COLO668 (cell line): ENCODE results near the gene EPC1.
"Not testable (repeated sequence)": the region's sequence is repeated elsewhere in the genome, so short reads cannot be mapped to it uniquely, and the experiment has no call there.

Experiments used
- DNase-seq: peaks from one replicate; lab custom pipeline; 2025; ENCODE audit not compliant: unreplicated experiment; lab: John Stamatoyannopoulos, UW

EPC1 gene

DNA sequence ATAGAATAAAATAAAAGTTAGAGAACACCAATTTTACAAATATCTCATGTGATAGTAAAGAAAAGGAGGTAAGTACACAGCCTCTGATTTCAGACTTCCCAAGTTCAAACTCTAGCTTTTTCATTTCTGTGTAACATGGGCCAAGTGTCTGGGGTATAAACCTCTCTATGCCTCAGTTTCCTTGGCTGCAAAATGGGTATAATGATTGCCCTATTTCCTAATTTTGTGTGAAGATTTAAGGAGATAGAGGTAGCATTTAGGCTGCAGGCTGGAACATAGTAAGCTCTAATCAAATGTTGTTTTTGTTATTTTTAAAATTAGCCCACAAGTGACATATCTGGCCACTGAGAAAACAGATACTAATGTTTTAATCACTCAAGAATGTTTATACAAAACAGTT lies 26.1 kb upstream of the EPC1 start:
- DNase-seq = no peak

DNA sequence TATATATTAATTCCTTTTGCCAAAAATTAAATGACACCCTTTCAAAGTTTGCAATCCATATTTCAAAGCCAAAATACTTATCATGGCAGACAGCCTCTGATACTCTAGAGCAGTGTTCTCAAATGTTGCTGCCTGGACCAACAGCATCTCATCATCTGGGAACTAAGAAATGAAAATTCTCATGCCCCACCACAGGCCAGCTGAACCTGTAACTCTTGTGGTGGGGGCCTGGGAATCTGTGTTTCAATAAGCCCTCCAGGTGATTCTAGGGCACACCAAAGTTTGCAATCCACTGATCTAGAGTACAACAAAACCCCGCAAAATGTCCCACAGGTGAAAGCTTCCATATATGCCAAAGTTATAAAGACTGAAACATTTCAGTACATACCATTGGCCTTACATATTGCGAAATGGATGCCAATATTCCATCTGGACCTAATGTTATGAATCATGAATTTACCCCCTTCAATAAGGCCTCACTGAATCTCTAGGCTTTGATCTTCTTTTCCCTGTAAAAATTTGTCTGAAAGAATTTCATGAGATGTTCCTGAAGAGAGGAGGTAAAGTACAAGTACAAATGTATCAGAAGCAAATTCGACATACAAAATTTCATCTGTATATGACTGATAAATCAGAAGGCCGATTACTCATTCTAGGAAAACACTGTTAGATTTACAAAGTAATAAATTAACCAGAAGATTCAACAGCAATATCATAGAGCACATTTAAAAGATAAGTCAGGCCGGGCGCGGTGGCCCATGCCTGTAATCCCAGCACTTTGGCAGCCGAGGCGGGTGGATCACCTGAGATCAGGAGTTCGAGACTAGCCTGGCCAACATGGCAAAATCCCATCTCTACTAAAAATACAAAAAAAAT lies 25.3 kb upstream of the EPC1 start:
- no peak for DNase-seq

DNA sequence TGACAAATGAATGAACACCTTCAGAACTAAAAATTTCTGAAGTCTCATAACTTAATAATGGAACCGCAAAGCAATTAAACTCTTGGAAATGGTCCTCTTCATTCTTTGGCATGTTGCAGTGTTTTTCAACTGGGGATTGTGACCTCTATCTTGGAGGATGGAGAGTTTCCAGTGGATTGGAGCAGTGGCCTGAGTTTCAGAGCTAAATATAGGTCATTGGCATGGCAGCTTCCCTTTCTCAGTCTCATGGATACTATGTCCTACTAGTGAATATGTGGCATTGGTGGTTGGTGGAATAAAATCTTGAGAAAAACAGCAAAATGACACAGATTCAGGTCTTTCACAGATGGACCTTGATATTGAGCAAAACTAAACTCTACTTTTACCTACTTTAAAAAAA lies 24.1 kb upstream of the EPC1 start:
- no peak for DNase-seq

DNA sequence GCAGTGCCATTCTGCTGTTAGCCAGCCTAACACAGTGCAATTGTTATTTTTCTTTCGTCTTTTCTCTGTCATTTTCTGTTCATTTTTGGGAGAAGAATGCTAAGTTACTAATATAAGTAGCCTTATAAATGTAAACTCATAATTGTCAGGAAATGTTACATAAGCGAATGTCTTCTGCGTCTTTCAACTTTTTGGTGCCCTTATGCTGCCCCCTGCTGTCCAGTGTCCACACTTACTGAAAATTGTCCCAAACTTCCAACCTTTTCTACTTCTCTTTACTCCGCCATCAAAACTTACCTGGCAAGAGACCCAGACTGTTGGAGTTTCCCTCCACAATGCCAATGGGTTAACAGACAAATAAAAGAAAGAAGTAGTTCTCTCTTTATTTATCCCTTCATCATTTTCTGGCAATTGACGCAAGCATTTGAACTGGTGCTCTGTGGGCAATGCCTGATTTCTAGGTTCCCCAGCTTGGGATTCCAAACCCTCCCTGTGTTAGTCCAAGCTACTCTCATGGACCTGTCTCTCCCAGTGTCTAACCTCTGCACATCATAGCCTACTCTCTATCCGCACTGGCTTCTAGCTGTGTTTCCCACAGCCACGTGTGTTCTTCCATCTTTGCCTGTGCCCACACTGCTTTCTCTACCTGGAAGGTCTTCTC lies 21.0 kb upstream of the EPC1 start:
- DNase-seq = peak; percentile 31

DNA sequence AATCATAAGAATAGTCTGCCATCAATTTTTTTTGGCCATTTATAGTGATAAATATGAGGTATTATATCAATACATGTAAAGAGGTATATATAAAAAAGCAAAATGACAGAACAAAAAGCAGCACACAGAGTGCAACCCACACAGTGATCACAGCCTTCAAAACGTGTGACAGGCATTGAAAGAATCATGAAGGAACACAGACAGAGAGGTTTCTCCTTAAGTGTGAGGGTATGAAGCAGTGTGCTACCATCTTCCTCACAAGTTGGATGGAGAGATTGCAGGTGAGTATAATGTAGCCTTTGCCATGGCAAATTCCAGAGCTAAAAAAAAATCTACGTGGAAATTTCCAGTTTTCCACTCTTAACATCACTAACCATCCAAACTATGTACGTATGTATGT lies 19.6 kb upstream of the EPC1 start:
- DNase-seq = no peak

DNA sequence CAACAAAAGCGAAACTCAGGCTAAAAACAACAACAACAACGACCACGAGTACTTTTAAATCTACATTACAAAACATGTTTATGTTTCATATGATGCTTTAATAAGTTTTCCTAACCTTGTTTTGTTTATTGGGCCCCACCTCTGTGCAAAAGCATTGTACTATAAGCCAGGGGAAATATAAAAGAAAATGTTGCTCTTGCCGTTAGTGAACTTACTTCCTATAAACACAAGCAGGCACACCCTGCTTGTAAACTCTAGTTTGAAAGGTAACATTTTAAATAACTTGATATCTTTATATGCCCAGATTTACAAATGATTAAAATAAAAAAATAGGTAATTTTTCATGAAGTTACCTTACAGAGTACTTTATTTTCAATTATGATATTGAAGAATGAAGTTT lies 19.2 kb upstream of the EPC1 start:
- no peak for DNase-seq

DNA sequence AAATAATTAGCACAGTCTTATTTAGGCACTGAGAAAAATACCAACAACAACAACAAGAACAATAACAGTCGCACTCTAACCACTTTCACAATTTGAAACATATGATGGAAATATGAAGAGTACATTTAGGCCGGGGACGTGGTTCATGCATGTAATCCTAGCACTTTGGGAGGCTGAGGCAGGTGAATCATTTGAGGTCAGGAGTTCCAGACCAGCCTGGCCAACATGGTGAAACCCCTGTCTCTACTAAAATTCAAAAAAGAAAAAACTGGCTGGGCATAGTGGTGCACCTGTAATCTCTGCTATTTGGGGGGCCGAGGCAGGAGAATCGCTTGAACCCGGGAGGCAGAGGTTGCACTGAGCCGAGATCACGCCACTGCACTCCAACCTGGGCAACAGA lies 18.4 kb upstream of the EPC1 start:
- DNase-seq = not testable (repeated sequence)

DNA sequence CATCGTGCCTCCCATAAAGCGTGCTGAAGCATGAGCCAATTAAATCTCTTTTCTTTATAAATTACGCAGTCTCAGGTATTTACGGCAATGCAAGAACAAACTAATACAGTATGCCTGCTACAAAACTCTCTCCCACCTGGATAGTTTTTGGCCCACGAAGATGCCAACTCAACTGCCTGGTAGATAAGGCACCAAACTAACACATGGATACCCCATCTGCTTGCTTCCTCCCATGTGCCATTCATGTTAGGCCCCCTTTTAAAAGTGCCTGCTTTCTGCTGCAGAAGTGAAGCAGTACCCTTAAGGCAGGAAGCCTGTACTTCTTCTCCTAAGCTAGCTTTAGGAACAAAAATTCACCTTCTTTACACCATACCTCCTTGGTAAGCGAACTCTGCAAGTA lies 15.6 kb upstream of the EPC1 start:
- no peak for DNase-seq

DNA sequence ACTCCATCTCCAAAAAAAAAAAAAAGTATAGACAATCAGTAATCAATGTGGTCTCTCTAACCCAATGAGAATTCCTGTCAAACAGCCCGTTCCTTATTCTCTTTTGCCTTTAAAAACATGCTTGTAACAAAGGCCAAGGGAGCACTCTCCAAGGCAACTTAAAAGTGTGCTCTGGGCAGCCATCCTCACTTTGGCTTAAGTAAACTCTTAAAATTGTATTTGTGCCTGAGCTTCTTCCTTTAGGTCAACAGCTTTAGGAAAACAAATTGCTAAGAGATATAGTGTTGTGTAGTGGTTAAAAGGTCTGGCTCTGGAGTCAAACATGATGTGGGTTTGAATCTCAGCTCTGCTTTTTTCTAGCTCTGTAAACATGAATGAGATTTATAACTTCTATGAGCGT lies 13.9 kb upstream of the EPC1 start:
- DNase-seq = no peak

DNA sequence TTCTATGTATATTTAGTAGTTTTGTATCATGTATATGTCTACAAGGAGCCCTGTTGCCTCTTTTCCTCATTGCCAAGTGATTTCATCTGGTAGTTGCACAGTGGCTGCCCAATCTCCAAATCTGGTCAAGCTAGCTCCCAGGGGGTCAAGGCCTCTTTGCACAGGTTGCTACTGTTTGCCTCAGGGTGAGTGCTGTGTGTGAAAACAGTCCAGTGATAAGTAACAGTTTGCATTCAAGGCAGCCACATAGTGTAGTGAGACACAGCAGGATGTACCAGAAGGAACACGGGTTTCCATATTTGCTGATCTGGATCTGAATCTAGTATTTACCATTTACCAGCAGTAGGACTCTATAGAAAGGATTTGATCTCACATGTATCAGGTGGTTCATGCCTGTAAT lies 13.3 kb upstream of the EPC1 start:
- no peak for DNase-seq

DNA sequence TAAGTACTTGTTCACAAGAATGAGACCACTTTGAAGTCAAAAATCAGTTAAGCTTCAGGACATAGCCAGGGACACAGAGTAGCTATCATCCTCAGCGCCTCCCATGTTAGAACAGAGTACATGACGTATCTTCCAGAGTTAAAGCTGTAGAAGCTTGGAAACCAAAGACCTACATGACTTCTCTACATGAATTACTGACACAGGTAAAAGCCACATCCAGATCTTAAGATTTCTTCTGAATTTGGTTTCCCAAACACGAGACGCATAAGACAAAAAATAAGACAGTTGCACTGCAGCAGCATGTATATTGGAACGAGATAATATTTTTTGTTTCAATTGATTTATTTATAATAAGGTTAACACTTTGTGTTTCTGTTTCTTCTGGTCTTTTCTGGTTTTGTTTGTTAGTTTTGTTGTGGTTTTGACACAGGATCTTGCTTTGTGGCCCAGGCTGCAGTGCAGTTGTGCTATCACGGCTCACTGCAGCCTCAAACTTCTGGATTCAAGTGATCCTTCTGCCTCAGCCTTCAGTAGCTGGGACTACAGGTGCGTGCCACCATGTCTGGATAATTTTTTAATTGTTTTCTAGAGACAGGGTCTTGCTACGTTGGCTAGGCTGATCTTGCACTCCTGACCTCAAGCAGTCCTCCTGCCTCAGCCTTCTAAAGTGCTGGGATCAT lies 10.2 kb upstream of the EPC1 start:
- DNase-seq = no peak

DNA sequence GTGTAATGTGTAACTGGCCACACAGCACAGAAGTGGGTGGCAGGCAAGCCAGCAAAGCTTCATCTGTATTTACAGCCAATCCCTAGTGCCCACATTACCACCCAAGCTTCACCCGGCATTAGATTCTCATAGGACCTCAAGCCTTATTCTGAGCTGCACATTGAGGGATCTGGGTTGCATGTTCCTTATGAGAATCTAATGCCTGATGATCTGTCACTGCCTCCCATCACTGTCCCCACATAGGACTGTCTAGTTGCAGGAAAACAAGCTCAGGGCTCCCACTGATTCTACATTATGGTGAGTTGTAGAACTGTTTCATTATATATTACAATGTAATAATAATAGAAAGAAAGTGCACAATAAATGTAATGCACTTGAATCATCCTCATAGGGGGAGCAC lies 7.7 kb upstream of the EPC1 start:
- not testable (repeated sequence) for DNase-seq

DNA sequence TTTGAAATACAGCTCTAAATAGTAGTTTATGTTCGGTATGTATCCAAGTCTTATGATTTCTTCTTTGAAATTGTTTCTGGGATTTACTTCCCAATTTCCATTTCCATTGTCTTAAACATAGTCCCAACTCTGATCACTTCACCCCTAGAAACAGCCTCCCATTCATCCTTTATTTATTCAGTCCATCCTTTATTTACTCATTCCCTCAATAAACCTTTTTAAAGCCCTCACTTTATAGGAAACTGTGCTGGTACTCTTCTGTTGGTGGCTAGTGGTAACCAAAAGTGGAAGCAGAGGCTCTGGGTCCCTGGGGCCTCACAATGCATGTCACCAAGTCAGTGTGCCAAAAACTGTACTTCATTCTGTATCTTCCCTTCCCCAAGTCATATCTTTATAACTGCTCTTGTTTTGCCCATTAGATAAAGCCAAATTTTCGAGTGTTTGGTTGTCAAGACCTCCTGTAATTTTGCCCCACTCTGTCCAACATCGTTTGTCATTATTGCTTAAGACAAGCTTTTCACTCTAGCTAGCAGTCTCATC lies 3.9 kb upstream of the EPC1 start:
- DNase-seq = no peak

DNA sequence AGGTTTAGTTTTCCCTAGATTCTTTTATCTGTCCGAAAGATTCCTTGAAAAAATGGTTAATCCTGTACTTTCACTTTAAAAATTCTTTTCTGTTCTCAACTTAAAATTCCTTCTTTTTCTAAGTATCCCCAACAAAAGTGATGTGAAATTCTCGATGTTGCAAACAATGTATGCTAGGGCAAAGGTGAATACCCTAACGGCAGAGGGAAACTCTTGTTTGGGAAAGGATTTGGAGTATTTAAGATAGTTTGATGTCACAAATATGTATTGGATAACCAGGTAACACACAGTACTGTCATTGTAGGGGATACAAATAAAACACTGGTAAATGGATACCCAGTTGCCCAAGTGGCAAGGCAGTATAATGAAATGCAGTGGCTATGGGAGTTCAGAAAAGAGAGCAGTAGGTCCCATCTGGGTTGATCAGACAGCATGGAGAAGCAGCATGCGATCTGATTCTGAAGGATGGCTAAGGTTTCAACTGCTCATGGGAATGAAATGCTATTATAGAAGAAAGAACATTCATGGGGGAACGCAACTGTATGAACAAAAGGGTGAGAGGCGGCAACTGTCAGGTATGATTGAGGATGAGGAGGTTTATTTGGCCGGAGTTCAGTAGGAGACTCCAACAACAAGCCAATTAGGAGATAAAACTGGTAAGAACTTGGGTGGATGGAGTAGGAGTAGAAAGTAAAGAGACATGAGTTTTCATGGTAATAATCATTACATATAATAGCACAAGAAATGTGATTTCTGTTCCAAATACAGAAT lies 3.2 kb upstream of the EPC1 start:
- no peak for DNase-seq

DNA sequence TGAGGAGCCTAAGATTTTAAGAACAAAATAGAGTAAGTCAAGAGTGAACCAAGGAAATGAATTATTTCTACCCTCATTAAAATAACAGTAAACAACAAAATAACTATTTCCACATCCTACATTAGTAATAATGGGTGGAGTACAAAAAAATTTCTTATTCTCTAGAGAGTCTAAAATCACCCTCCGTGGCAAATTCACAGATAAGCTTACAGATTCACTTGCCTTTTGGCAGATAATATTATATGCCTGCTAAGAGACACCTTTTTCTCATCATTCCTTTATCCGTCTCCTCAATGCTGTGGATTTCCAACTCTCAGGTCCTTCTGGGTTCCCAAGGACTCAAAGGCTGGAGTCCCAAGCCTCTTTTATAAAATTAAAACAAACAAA lies 2.2 kb upstream of the EPC1 start:
- no peak for DNase-seq

DNA sequence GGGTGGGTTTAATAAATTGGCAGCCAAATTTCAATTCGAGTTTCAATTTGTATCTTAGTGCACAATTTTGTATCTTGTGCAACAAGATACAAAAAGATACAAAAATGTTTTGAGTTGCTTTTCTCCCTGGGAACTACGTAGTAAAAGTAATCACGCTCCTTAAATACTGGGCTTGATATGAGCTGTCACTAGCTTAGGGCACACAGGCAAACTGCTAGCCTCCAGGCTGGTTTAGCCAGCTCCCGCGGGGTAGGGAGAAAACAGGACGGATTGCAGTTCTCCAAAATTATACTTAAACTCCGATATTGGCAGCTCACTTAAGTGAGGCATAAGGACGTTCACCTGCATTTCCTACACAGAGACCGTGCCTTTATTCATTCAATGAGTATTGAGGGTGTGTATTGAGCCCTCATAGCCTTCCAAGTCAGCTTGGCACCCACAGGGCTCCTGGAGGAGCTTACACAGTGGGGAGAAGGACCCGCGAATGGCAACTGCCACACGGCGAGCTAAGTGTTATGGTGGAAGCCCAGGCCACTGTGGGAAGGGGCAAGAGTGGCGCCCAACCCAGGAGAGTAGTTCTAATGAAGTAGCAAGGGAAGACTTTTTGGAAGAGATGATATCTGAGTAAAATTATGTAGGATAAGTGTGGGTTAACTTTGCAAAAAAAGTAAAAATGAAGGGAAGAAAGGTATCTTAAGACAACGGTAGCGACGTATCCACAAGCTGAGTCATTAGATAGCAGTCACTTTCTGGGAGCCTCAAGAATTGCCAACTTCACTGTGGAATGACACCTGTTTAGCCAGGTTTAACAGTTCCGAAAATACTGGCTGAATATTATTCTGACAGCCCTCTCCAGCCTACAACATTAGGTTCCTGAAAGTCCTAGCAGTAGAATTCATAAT lies 1.6 kb upstream of the EPC1 start:
- no peak for DNase-seq

DNA sequence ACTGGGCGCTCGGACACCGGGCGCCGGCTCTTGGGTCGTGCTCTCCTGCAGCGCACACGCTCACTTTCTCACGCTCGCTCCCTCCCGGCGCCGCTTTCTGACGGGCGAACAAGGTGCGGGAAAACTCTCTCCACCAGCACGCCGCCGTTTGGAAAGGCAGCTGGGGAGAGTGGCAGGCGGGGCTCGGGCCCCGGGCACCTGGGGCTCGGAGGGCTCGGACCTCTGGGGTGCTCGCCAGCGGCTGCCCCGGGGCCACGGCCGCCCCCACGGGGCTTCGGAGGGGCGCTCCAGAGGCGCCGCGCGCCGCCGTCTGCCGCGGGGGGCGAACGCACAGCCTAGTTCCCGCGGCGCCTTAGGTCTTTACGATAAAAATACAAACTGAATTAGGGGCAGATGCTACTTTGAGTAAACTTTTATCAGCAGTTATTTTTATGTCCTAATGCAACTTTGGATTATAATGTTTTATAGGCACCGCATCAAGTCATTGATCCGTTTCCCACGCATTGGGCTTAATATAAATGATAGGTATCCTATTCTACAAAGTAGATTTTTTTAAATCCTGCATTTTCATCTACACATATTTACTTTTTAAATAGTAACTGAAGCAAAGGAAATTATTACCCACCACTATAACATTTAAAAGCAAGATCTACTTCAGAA lies 535 bp upstream of the EPC1 start:
- DNase-seq = no peak

DNA sequence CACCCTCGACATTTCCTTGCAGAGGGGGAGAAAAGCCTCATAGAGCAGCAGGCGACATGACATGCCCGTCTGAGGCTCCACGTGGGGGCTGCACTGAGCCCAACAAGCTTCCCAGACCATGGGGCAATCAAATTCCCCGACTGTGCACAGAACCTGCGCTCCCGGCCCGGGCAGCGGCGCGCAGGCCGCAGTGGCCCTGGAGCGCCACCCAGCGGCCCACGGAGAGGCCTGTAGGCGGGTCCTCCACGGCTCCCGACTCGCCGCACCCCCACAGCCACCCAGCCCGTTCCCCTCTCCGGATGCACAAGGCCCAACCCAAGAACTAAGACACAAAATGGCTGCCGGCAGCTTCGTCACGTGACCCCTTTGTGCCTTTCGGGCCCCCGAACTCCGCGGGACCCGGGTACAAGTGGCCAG lies 816 bp downstream of the EPC1 start:
- DNase-seq = peak; percentile 90

DNA sequence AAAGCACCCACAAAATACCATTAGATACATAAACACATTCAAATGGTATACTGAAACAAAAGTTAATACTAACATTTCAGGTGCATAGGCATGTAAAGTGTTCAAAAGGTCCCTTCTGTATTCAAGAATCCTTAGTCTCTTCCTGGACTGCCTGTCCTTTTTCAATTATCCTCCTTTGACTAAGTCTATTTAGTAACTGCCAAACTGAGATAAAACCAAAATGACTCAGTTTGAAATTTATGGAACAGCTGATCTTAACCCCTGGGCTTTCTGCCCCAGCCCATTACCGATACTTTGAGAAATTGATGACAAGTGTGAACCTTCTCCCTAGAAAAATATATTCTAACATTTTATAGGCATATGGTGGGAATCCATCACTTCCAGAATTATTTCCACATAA lies 5.4 kb downstream of the EPC1 start:
- DNase-seq = no peak
